Activated CD8-positive, alpha-beta T cell treated with anti-CD3 and anti-CD28 coated beads, Interleukin-2, amount 10 ng/mL, durations not matched to agents 7 days and 5 days (primary cell): Measurements from ENCODE around the gene GTF2E1. TPM values are rescaled to one million over a fixed set of nuclear protein-coding genes. Genes with fewer than 3 reads are reported as not detected.
"Not testable (repeated sequence)": the region's sequence is repeated elsewhere in the genome, so short reads cannot be mapped to it uniquely, and the experiment has no call there.

Source experiments
- ATAC-seq: fragments of 150-1000 bp; cut with Tn5 transposase; one replicate; pipeline ENCODE4 v1.10.0; 2021; ENCODE audit warnings: moderate library complexity
- CTCF ChIA-PET: fragments of 350-600 bp; sonication (Branson Sonifier 250); formaldehyde crosslinking; loops from one replicate; lab custom pipeline; 2021; ENCODE audit warnings: antibody characterized with exemption; lab: Charles Lee
- POLR2A ChIA-PET: fragments of 350-600 bp; sonication (Branson Sonifier 250); formaldehyde crosslinking; loops from one replicate; lab custom pipeline; 2021; ENCODE audit warnings: antibody characterized with exemption; lab: Charles Lee
- DNase-seq: peaks from one replicate; pipeline ENCODE4 v3.0.0-alpha.2; 2020
- H3K27ac Mint-ChIP-seq: one replicate; pipeline ENCODE4 v1.8.0; 2021; ENCODE audit warnings: mild to moderate bottlenecking, mixed read lengths
- H3K27me3 Mint-ChIP-seq: one replicate; pipeline ENCODE4 v1.8.0; 2021; ENCODE audit warnings: low read depth, mixed read lengths
- H3K36me3 Mint-ChIP-seq: one replicate; pipeline ENCODE4 v1.8.0; 2021; ENCODE audit warnings: low read depth, mixed read lengths
- H3K4me1 Mint-ChIP-seq: one replicate; pipeline ENCODE4 v1.8.0; 2021; ENCODE audit warnings: low read depth, mixed read lengths
- H3K4me3 Mint-ChIP-seq: one replicate; pipeline ENCODE4 v1.8.0; 2021; ENCODE audit warnings: mild to moderate bottlenecking, mixed read lengths
- H3K9me3 Mint-ChIP-seq: one replicate; pipeline ENCODE4 v1.8.0; 2022; ENCODE audit warnings: mixed read lengths; ENCODE audit not compliant: insufficient read depth
- total RNA-seq, 2 experiments: library from RNA; stranded (reverse); gene quantifications; one replicate each; pipeline ENCODE4 v1.2.3, GENCODE V29; 2021

GTF2E1 gene
- total RNA-seq, 2 experiments from 2014 or later, result 32.3 to 32.4 TPM

DNA sequence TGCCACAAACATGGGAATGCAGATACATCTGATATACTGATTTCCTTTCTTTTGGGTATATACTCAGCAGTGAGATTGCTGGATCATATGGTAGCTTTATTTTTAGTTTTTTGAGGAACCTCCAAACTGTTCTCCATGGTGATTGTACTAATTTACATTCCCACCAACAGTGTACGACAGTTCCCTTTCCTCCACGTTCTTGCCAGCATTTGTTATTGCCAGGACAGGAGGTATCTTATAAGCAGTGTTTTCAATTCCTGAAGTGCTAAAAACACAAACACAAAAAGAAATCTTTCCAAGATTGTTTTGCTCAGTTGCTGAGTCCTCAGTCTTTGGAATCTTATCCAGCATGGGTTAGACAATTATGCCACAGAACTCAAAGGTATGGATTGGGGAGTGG, 13.5 kb downstream of the GTF2E1 start:
- Mint-ChIP-seq H3K36me3 (peaks cover 57% of the 10 kb centered on the region), H3K9me3 (no peaks in the 10 kb centered on the region), H3K27me3 (no peaks in the 10 kb centered on the region), H3K27ac (no peak overlapping the region), H3K4me1 (peaks cover 1% of the 10 kb centered on the region), H3K4me3 (no peak overlapping the region)
- CTCF ChIA-PET, result no interaction called here
- POLR2A ChIA-PET, result no interaction called here
- DNase-seq, result no peak
- ATAC-seq, result no peak

GRCh38 chr3:120758551-120758950, 16.0 kb downstream of the GTF2E1 start:
- peaks cover 39% of the 10 kb centered on the region for H3K36me3 Mint-ChIP-seq
- H3K27ac Mint-ChIP-seq, H3K4me3 Mint-ChIP-seq, H3K27me3 Mint-ChIP-seq, H3K9me3 Mint-ChIP-seq, H3K4me1 Mint-ChIP-seq, POLR2A ChIA-PET, DNase-seq, CTCF ChIA-PET, ATAC-seq: not testable (repeated sequence)

DNA sequence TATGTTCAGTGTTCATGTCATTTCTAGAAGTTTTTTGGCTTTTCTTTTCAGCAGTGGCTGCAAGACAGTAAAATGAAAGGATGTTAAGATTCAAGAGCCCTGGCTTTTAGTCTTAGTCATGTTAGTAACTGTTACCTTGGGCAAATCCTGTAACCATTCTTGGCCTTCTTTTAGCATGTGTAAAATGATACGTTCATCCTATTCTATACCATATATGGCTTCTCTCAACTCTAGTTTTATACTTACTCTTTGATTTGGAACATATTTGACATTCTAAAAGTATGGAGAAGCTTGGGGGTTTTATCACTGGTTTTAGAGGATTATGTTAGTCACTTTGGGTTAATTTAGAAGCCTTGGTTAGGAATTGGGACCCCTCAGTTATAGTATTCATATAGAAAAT, 20.1 kb downstream of the GTF2E1 start:
- Mint-ChIP-seq H3K9me3 (no peaks in the 10 kb centered on the region), H3K4me1 (peaks cover 5% of the 10 kb centered on the region), H3K4me3 (no peak overlapping the region), H3K36me3 (peaks cover 12% of the 10 kb centered on the region), H3K27me3 (no peaks in the 10 kb centered on the region), H3K27ac (no peak overlapping the region)
- DNase-seq, result no peak
- ATAC-seq, result no peak
- POLR2A ChIA-PET, result no interaction called here
- CTCF ChIA-PET, result no interaction called here

- DNase-seq (no peak), ATAC-seq (no peak)
- H3K36me3 Mint-ChIP-seq, result peaks cover 8% of the 10 kb centered on the region
- H3K9me3 Mint-ChIP-seq, result no peaks in the 10 kb centered on the region
- no peak overlapping the region for H3K27ac Mint-ChIP-seq
- no peaks in the 10 kb centered on the region for H3K27me3 Mint-ChIP-seq
- CTCF ChIA-PET, result no interaction called here
- peaks cover 3% of the 10 kb centered on the region for H3K4me1 Mint-ChIP-seq
- no peak overlapping the region for H3K4me3 Mint-ChIP-seq
- POLR2A ChIA-PET, result no interaction called here
Measured at GRCh38 chr3:120763601-120764000, 21.1 kb downstream of the GTF2E1 start.

GRCh38 chr3:120764206-120764605, 21.7 kb downstream of the GTF2E1 start:
- Mint-ChIP-seq H3K27me3 (no peaks in the 10 kb centered on the region), H3K4me3 (no peak overlapping the region), H3K36me3 (peaks cover 2% of the 10 kb centered on the region), H3K9me3 (no peaks in the 10 kb centered on the region), H3K27ac (no peak overlapping the region), H3K4me1 (peaks cover 3% of the 10 kb centered on the region)
- DNase-seq (no peak), ATAC-seq (no peak)
- POLR2A ChIA-PET, result no interaction called here
- CTCF ChIA-PET, result no interaction called here

DNA sequence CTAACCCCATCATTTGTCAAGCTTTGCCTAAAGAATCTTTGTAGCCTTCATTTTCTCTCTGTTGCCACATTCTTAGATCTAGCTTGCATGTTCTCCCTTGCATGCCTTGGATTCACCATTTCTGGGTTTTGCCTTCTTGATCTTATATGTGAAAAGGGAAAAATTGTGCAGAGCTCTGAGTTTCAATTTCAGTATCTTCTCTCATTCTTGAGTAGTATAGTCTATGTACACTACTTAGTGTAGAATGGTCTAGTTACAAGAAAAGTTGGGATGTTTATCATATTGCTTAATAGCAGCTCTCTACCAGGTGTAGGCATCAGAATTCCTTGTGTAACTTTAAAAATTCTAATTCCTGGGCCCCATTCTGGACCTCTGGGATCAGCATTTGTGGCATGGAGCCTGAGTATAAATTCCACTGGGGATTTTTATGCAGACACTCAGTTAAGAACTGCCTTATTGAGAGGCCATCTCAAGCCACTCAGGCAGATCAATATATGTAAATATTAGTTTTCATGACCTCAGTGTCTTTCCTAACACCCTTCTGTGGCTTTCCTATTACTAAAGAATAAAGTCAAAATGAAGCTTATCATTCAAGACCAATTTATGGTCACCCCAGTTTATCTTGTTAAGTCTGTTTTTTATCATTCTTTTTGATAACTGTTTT, 23.4 kb downstream of the GTF2E1 start:
- CTCF ChIA-PET, result interaction anchor here (1.4 to 1.8 kb wide), 2 partner anchors 13 to 28 kb away, joined by 5 to 12 read pairs; no protein-coding TSS in a partner anchor

DNA sequence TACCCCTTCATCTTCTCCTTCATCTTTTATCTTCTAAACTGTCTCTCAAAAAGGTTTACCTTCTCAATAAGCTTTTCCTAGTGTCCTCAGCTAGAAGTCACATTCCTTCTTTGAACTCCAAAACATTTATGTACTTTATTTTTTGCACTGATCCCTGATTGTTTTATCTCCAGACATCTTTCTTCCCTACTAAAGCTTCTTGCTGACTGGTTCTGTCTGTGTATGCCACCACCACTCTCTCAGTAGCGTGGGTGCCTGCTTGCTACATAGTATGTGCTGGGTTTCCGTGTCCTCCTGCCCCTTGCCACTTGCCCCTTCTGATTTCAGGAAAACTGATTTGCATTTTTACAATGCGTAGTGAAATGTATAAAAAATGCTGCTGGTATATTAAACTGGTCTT, 24.0 kb downstream of the GTF2E1 start:
- H3K27ac Mint-ChIP-seq, result no peak overlapping the region

More for the DNA sequence above, 23.4 kb downstream of the GTF2E1 start:
- DNase-seq (no peak), ATAC-seq (no peak)
- H3K27ac Mint-ChIP-seq, result no peak overlapping the region
- peaks cover 3% of the 10 kb centered on the region for H3K4me1 Mint-ChIP-seq
- H3K9me3 Mint-ChIP-seq, result no peaks in the 10 kb centered on the region
- POLR2A ChIA-PET, result interaction anchor here (0.5 to 0.7 kb wide), 2 partner anchors 83 to 105 kb away, joined by 4 to 5 read pairs; no protein-coding TSS in a partner anchor
- H3K4me3 Mint-ChIP-seq, result no peak overlapping the region
- H3K27me3 Mint-ChIP-seq, result no peaks in the 10 kb centered on the region
- peaks cover 2% of the 10 kb centered on the region for H3K36me3 Mint-ChIP-seq

GRCh38 chr3:120767106-120767505, 24.6 kb downstream of the GTF2E1 start:
- H3K27ac Mint-ChIP-seq, result no peak overlapping the region
- DNase-seq (no peak), ATAC-seq (no peak)
- H3K36me3 Mint-ChIP-seq, result peaks cover 2% of the 10 kb centered on the region
- H3K27me3 Mint-ChIP-seq, result no peaks in the 10 kb centered on the region
- ChIA-PET POLR2A (no interaction called here), CTCF (no interaction called here)
- no peaks in the 10 kb centered on the region for H3K9me3 Mint-ChIP-seq
- H3K4me1 Mint-ChIP-seq, result peaks cover 8% of the 10 kb centered on the region
- no peak overlapping the region for H3K4me3 Mint-ChIP-seq

More for the DNA sequence above, 24.0 kb downstream of the GTF2E1 start:
- no peak for DNase-seq
- Mint-ChIP-seq H3K27me3 (no peaks in the 10 kb centered on the region), H3K36me3 (peaks cover 2% of the 10 kb centered on the region), H3K4me3 (no peak overlapping the region), H3K9me3 (no peaks in the 10 kb centered on the region), H3K4me1 (peaks cover 3% of the 10 kb centered on the region)
- CTCF ChIA-PET, result interaction anchor here (1.8 kb wide), 1 partner anchor 28 kb away, joined by 12 read pairs; no protein-coding TSS in a partner anchor
- POLR2A ChIA-PET, result no interaction called here
- ATAC-seq, result no peak

GRCh38 chr3:120769436-120769835, 26.9 kb downstream of the GTF2E1 start:
- Mint-ChIP-seq H3K4me3 (no peak overlapping the region), H3K36me3 (peaks cover 6% of the 10 kb centered on the region), H3K27me3 (no peaks in the 10 kb centered on the region), H3K9me3 (no peaks in the 10 kb centered on the region), H3K27ac (no peak overlapping the region), H3K4me1 (peaks cover 16% of the 10 kb centered on the region)
- ATAC-seq, result no peak
- no peak for DNase-seq
- POLR2A ChIA-PET, result interaction anchor here (1.2 kb wide), 1 partner anchor 173 kb away, joined by 3 read pairs; the partner anchor contains the start of gene NDUFB4
- CTCF ChIA-PET, result interaction anchor here (1.1 to 2.0 kb wide), 2 partner anchors 202 to 211 kb away, joined by 3 to 5 read pairs; no protein-coding TSS in a partner anchor

- ChIA-PET CTCF (interaction anchor here (1.6 to 3.2 kb wide), 2 partner anchors 24 to 36 kb away, joined by 3 to 13 read pairs; no protein-coding TSS in a partner anchor), POLR2A (no interaction called here)
- H3K4me1 Mint-ChIP-seq, result peaks cover 13% of the 10 kb centered on the region
- H3K4me3 Mint-ChIP-seq, result no peak overlapping the region
- H3K27ac Mint-ChIP-seq, result no peak overlapping the region
- peaks cover 6% of the 10 kb centered on the region for H3K36me3 Mint-ChIP-seq
- H3K27me3 Mint-ChIP-seq, result no peaks in the 10 kb centered on the region
- ATAC-seq (no peak), DNase-seq (no peak)
- H3K9me3 Mint-ChIP-seq, result no peaks in the 10 kb centered on the region
Measured at GRCh38 chr3:120770891-120771290, 28.3 kb downstream of the GTF2E1 start.

- no peak overlapping the region for H3K4me3 Mint-ChIP-seq
- DNase-seq, result no peak
- POLR2A ChIA-PET, result no interaction called here
Measured at GRCh38 chr3:120772081-120772480, 29.5 kb downstream of the GTF2E1 start.

DNA sequence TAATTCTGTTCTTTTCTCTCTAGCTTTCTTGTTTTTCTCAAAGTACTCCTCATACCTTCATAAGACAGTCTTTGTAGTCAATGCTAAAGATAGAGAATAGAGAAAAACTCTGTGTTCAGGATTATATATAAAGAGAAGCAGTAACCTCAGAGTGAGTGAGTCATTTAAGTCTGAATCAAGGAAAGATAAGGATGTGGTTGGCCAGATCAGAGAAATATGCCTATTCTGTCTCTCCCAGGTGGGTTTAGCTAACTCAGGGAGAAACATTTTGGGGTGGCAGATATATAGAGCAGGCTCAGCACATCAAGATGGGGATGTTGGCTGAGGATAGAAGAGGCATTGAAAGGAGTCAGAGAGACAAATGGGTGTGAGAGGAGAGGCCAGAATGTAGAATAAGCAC, 31.4 kb downstream of the GTF2E1 start:
- POLR2A ChIA-PET, result no interaction called here
- no peaks in the 10 kb centered on the region for H3K9me3 Mint-ChIP-seq
- DNase-seq, result no peak
- H3K27ac Mint-ChIP-seq, result no peak overlapping the region
- peak; percentile 64 for ATAC-seq
- CTCF ChIA-PET, result interaction anchor here (3.2 kb wide), 1 partner anchor 21 kb away, joined by 13 read pairs; no protein-coding TSS in a partner anchor
- peaks cover 15% of the 10 kb centered on the region for H3K4me1 Mint-ChIP-seq
- no peak overlapping the region for H3K4me3 Mint-ChIP-seq
- peaks cover 10% of the 10 kb centered on the region for H3K36me3 Mint-ChIP-seq
- H3K27me3 Mint-ChIP-seq, result no peaks in the 10 kb centered on the region

More at GRCh38 chr3:120772081-120772480, 29.5 kb downstream of the GTF2E1 start:
- Mint-ChIP-seq H3K36me3 (peaks cover 9% of the 10 kb centered on the region), H3K27me3 (no peaks in the 10 kb centered on the region), H3K9me3 (no peaks in the 10 kb centered on the region), H3K27ac (no peak overlapping the region), H3K4me1 (peaks cover 13% of the 10 kb centered on the region)
- CTCF ChIA-PET, result interaction anchor here (1.1 to 3.2 kb wide), 3 partner anchors 23 to 211 kb away, joined by 3 to 13 read pairs (median 3); no protein-coding TSS in a partner anchor
- no peak for ATAC-seq
